ENCODE measurements around the gene TOMM20L. TPM values are rescaled to one million over a fixed set of nuclear protein-coding genes. Genes with fewer than 3 reads are reported as not detected.

The TOMM20L gene
- total RNA-seq, 4 donors from 2014 or later, result 2.7 TPM; not detected in 3

- no peak for DNase-seq (ENCODE audit: low spot score in 2 of 2)
- 80% methylated on average over 9 of the region's 9 CpGs for WGBS
- TF ChIP-seq CTCF (IDR thresholded peaks at IDR 0.05) (no peak), POLR2AphosphoS5 (IDR thresholded peaks at IDR 0.05) (no peak), POLR2A (IDR thresholded peaks at IDR 0.05) (no peak), EP300 (IDR thresholded peaks at IDR 0.05) (no peak)
- no peaks in the 10 kb centered on the region for H3K9me3 ChIP-seq
- no peaks in the 10 kb centered on the region for H3K27me3 ChIP-seq
- no peak overlapping the region for H3K27ac ChIP-seq
- no peaks in the 10 kb centered on the region for H3K4me1 ChIP-seq
- H3K4me3 ChIP-seq, result no peak overlapping the region
- H3K36me3 ChIP-seq, result peaks cover 67% of the 10 kb centered on the region
These were observed 60.0 kb downstream of the TOMM20L start for GRCh38 chr14:58455593-58456265.

Other genes starting within 250 kb of the TOMM20L start
- 1 to 10 TPM; 2.8 to 4.7 (median 3.7) TPM for gene ARMH4, start 243.7 kb upstream of the TOMM20L start, total RNA-seq
- gene ACTR10, start 195.8 kb upstream of the TOMM20L start, total RNA-seq, result 10 to 100 TPM; 39.3 to 66.9 (median 54.8) TPM
- 10 to 100 TPM; 78.4 to 92.2 (median 82.4) TPM for gene PSMA3, start 151.1 kb upstream of the TOMM20L start, total RNA-seq
- gene ARID4A, start 97.4 kb upstream of the TOMM20L start, total RNA-seq, result 10 to 100 TPM; 11.0 to 42.2 (median 14.4) TPM
- 10 to 100 TPM; 44.9 to 61.7 (median 57.6) TPM for gene TIMM9, start 31.6 kb downstream of the TOMM20L start, total RNA-seq
- 10 to 100 TPM; 11.1 to 37.1 (median 16.5) TPM for gene KIAA0586, start 31.8 kb downstream of the TOMM20L start, total RNA-seq
- 1 to 10 TPM; 1.8 to 5.1 (median 3.3) TPM for gene DACT1, start 242.0 kb downstream of the TOMM20L start, total RNA-seq